Esophagus muscularis mucosa (tissue), 4 donors: ENCODE data around the gene DCLK3.

Experiments
- EP300 ChIP-seq: sonication (generic); formaldehyde crosslinking; IDR thresholded peaks from one replicate; pipeline ENCODE4 v1.6.1; 2017; ENCODE audit warnings: antibody characterized with exemption
- POLR2A ChIP-seq: fragments of 450-650 bp; IDR thresholded peaks from one replicate; pipeline ENCODE4 v1.6.1; 2017; ENCODE audit warnings: antibody characterized with exemption, moderate library complexity, mild to moderate bottlenecking, low read depth
- TF ChIP-seq, protein P1 (sequence below), 3 experiments: fragments of 200-600 bp in 2 of 3; fragments of 450-650 bp in 1 of 3; sonication (generic) in 2 of 3; IDR thresholded peaks; one replicate each; pipeline ENCODE4 v1.5.1; 2017 to 2019; ENCODE audit warnings: antibody characterized with exemption in 3 of 3, mild to moderate bottlenecking in 2 of 3, moderate library complexity in 1 of 3

DNA sequence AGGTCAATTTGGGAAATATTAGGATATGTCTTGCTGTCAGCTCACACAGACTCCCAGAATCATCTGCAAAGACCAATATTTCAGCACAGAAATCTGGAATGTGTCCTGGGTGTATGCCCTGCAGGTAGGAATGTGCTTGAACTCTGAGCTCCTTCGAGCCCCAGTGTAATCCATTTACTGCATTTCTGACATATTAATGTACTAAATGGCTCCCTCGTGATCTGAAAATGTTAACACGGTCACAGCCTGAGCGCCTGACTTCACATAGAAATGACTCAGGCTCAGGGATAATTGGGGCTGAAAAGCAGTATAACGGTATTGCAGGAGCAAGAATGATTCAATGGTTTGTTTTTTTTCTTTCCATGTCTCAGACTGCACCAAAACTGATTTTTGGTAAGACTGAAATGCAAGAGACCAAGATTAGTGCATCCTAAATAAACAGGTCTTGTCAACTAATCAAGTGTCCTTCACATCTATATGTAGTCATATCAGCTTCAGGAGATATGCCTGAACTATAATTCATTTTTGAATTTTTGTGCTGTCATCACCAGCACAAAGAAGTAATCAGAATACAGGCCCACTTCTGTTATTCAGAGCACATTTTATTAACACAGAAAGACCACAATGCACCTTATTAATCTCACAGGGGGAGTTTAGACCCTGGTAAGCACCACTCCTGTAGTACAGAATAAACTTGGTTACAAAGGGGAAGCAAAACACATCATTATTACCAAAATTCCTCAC is 49.8 kb downstream of the DCLK3 start:
- TF ChIP-seq, protein P1, sequence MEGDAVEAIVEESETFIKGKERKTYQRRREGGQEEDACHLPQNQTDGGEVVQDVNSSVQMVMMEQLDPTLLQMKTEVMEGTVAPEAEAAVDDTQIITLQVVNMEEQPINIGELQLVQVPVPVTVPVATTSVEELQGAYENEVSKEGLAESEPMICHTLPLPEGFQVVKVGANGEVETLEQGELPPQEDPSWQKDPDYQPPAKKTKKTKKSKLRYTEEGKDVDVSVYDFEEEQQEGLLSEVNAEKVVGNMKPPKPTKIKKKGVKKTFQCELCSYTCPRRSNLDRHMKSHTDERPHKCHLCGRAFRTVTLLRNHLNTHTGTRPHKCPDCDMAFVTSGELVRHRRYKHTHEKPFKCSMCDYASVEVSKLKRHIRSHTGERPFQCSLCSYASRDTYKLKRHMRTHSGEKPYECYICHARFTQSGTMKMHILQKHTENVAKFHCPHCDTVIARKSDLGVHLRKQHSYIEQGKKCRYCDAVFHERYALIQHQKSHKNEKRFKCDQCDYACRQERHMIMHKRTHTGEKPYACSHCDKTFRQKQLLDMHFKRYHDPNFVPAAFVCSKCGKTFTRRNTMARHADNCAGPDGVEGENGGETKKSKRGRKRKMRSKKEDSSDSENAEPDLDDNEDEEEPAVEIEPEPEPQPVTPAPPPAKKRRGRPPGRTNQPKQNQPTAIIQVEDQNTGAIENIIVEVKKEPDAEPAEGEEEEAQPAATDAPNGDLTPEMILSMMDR (IDR thresholded peaks at IDR 0.05) = no peak
- no peak for TF ChIP-seq POLR2A
- no peak for TF ChIP-seq EP300
